Measurements from ENCODE around the gene KRTAP5-2.
"Not testable (repeated sequence)": the region's sequence is repeated elsewhere in the genome, so short reads cannot be mapped to it uniquely, and the experiment has no call there.

Gene KRTAP5-2, protein sequence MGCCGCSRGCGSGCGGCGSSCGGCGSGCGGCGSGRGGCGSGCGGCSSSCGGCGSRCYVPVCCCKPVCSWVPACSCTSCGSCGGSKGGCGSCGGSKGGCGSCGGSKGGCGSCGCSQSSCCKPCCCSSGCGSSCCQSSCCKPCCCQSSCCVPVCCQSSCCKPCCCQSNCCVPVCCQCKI

DNA sequence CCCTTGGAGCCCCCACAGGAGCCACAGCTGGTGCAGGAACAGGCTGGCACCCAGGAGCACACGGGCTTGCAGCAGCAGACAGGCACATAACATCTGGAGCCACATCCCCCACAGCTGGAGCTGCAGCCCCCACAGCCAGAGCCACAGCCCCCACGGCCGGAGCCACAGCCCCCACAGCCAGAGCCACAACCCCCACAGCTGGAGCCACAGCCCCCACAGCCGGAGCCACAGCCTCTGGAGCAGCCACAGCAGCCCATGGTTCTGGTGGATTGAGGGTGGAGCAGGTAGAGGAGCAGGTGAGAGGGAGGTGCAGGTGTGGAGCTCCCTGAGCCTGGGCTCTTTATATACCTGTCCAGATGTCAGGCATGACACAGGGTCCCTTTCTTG is at the start of gene KRTAP5-2:
Gene KRTAP5-2 (minus strand): TSS at position 301 of the 387 bp plus-strand sequence. CDS start 44 bp downstream, at position 257.
- DNase-seq = no peak

DNA sequence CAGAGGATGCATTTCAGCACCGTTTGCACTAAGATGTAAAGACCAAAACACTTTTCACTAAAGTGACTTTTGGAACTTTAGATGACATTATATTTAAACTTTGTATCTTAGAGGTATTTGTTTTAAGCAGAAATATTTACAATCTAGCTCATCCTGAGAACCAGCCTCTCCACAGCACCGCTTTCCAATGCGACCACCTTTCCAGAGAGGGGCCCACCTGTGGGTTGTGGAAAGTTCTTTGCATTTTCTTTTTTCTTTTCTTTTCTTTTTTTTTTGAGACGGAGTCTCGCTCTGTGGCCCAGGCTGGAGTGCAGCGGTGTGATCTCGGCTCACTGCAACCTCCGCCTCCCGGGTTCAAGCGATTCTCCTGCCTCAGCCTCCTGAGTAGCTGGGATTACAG is 48.4 kb upstream of the KRTAP5-2 start:
- DNase-seq = not testable (repeated sequence)

DNA sequence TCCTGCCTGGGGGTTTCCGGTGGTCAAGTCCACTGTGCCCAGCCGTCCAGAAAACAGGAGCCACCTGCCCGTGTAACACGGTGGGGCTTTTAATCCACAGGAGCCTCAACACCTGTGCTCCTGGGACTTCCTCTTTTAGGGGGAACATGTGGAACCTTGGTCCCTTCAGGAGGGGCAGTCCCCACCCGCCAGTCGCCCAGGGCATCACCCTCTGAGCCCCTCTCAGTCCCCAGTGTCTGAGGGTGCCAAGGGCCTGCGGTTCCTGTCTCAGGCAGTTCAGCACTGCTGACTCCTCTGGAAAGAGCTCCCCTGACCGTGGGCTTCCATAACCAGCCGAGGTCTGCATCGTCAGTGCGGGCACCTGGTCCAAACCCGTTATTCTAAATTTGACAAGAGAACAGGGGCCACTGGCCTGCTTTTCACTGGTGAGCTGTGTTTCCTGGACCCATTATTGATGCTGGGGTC is 47.3 kb upstream of the KRTAP5-2 start:
- DNase-seq = no peak

DNA sequence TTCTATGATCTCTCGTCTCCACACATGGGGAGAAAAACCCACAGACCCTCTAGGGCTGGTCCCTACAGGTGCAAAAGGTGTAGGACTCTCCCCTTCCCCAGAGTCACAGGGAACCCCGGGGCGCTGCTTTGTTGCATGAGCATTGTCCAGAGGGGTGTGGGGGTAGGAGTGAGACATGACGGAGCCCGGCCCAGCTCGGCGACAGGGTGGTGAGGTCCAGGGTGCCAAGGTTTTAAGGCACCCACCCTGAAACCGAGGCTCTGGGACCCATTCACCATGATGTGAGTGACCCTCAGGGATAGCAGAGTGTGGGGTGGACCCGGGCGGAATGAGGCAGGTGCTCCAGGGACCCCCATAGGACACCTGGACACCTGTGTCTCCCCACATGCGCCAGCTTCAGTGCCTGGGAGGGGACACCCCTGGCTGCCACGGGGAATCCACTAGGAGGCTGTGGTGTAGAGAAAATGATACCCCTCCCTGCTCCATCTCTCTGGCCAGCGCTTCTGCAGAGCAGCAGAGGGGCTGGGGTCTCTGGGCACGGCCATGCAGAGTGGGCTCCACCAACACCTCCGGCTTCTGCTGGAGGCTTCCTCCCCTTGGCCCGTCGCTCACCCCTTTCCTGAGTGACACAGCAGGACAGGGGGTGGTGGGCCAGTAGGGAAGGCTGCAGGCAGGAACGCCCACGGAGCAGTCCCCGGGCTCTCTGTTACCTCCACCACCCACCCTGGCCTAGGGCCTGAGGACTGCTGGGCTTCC is 46.7 kb upstream of the KRTAP5-2 start:
- DNase-seq = no peak

DNA sequence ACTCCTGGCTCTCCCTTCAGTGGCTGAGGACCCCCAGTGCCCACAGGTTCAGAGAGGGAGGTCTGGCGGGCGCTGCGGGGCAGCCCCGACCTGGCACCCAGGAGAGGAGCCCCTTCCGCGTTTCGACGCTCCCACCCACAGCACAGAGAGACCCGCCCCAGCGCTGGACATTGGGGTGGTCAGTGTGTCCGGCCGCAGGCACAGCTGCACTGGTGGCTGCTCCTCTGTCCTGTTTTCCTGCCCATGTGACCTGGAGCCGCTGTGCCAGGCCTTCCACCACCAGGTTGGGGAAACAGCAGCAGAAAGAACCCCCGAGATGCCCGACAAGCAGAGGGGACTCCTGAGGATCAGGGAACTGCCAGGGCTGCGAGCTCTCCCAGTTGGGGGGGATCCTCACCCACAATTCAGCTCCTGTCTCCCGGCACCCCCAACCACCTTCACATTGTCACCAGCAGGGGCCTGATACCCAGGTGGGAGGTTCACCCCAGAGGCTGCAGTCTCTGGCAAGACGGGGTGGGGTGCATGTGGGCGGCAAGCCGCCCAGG is 45.1 kb upstream of the KRTAP5-2 start:
- DNase-seq = no peak

DNA sequence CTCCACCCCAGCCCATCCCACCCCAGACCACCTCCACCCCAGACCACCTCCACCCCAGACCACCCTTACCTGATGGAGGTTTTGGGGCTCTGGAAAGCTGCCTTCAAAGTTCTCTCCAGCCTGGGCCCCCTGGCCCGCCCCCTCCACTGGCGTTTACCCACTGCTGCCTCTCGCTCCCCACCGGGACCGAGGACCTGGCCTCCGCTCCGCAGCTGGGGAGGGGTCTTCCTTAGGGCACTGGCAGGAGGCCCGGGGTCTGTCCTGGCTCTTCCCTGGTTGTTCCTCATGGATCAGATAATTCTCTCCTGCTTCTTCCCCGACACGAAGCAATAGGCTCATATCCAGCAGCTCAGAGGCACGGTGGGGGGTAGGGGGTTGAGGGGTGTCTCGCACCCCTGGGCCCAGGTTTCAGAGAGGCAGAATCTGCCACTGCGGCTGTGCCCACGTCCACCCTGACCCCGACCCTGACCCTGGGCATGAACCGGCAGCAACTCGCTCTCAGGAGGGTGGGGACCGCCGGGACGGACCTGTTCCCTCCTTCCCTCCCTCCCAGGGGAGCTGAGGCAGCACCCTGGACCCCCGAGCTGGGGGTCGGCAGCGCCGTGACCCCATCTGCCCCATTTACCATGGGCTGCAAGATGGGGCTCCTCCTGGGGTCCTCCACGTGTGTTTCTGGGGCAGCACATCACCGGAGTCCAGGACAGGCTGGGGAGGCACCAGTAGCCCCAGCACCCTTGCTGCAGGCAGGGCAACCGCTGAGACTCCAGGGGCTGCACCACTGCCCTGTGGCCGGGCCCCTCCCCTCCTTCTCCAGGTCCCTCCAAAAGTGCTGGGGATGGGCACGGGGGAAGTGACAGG is 44.4 kb upstream of the KRTAP5-2 start:
- no peak for DNase-seq

DNA sequence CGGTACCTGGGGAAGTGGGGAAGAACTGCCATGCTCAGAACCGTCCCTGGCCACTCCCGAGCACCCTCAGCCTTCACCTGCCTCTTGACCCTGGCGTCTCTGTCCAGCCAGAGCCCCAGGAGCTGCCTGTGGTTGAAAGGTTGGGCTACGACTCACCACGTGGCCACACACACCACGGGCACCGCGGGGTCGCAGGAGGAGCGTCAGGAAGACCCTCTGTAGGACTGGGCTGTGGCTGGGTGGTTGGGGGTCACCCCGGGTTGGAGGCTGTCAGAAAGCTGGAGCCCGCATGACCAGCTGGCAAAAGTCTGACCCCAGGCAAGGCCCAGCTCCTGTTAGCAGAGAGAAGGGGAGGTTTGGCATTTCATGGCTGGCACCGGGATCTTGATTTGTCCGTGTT is 43.0 kb upstream of the KRTAP5-2 start:
- DNase-seq = no peak

DNA sequence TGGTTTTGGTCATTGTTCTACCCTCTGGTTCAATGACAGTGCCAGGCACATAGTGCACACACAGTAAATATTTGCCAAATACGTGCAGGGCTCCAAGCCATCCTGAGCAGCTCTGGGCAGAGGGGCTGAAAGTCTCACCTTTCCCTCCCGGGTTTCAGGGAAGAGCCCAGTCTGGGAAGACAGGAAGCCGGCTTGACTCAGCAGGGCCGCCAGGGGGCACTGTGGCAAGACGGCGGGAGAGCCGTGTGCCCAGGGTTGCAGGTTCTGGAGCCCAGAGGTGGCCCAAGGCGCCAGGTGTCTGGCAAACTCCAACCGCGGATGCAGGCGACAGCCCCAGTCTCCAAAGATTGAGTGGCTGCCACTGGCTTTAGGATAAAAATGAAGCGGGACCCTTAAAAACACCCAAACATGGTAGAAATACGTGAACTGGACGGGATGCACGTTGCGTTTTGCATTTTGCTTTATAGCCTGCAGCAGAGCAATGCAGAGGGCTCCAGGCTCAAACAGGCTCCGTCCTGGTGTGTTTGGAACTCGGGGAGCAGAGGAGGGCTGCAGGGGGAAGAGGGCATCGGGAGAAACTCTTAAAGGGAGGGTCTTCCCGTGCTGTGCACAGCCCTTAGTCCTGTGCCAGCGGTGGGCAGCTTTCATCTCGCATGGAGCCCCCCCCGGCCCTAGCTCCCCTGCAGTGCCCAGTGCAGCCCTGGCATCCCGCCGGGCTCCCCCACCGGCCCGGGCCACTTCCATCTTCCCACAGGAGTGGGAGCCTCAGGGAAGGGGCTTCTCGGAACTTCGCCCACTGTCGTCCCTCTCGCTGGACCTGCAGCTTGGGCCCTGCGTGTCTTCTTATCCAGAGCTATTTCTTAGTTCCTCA is 42.2 kb upstream of the KRTAP5-2 start:
- no peak for DNase-seq

DNA sequence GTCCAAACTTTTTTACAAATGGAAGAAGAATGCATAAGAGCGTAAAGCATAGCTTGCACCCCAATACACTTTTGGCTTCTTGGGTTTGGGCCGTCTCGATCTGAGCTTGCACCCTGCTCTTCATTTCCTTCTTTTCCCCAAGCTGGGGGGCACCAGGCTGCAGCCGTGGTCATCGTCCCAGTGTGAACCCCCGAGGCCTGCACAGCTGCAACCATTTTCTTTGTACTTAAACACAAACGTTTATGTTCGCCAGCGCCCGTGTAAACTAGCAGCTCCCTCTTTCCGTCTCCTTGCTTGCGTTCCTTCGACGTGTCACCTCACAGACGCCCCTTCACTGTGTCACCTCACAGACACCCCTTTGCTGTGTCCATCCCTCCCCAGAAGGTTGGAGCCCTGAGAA is 41.6 kb upstream of the KRTAP5-2 start:
- DNase-seq = no peak

DNA sequence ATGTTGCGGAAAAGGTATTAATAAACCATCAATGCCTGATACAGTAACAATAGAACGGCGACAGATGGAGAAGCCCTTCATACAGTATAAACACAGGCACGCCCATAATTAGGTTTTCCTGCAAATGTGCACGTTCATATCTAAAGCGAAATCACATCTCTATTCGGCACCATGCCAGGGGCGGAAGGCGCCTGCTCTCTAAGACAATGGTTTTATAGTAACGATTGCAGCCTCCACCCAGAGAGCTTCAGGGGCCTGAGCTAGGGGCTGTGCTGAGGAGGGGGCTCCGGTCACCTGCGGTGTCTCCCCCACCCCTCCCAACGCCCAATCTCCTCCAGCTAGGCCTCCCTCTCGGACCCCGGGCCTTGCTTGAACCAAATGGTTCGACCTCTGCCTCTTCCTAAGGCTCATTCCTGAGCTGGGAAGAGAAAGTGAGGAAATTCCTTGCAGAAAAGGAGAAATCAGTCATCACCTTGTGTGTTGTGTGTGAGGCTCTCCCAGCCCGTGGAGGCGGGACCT is 41.1 kb upstream of the KRTAP5-2 start:
- DNase-seq = no peak

DNA sequence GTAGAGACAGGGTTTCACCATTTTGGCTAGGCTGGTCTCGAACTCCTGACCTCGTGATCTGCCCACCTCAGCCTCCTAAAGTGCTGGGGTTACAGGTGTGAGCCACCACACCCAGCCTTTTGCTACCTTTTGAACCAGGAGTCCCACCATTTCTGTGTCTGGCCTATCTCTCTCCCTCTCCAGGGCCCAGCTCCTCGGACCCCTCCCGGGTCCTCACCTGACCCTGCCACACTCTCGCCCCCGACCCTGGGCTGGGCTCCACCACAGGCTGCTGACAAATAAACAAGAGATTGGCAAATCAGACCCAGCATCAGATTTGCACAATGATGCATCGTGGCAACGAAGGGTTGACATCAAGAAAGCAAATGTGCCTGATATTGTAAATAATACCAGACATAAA is 40.2 kb upstream of the KRTAP5-2 start:
- no peak for DNase-seq

DNA sequence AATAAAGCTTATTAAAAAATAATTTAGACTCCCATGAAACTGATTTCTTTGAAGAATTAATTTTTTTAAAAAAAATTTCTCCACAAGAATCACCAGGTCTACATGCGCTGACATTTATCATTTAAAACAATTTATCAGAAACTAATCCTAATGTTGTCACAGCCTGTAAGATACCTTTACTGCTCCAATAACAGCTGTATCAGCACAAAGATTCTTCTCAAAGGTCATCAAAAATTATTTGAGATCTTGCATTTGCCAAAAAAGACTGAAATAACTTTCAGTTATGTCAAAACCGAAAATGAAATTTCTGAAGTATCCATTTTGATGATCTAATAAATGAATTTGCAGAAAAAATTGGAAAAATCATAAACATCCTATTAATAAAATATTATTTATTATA is 39.5 kb upstream of the KRTAP5-2 start:
- DNase-seq = no peak

DNA sequence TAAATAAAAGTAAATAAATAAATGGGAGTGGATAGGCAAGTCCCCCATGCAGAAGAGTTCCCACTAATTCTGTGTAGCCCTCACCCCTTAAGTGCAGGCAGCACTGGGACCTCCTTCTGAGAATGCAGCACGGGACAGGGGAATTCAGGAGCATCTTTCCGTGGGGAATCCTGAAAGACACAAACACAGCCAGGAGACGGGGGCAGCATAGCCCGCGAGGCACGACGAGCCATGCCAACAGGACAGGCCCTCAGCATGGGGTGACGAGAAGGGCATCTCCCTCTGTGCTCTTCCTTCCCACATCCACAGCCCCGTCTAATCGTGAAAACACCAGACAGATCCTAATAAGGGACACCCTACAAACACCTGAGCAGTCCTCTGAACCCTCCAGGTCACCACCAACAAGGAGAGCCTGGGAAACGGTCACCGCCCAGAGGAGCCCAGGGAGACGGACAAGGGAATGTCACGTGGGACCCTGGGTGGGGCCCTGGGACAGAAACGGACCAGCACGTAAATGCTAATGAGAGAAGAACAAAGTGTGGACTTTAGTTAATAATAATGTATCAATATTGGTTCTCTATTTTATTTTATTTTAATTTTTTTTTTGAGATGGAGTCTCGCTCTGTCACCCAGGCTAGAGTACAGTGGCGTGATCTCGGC is 38.3 kb upstream of the KRTAP5-2 start:
- DNase-seq = no peak

DNA sequence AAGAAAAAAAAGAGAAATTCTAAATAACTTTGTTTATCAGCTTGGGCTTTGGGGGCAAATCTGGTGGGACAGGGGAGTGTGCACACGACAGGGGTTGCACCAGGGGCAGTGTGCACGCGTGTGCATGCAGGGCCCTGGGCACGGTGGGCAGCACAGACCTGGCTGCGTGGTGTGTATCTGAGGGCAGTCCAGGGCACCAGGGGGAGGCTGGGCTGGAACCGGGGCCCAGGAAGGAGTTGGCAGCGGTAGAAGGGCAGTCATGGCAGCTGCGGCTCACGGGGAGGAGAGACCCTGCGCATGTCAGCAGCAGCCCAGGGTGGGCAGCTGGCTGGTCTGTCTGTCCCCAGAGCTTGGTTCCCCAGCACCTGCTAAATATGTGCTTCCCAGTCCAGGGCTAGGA is 35.8 kb upstream of the KRTAP5-2 start:
- DNase-seq = no peak

DNA sequence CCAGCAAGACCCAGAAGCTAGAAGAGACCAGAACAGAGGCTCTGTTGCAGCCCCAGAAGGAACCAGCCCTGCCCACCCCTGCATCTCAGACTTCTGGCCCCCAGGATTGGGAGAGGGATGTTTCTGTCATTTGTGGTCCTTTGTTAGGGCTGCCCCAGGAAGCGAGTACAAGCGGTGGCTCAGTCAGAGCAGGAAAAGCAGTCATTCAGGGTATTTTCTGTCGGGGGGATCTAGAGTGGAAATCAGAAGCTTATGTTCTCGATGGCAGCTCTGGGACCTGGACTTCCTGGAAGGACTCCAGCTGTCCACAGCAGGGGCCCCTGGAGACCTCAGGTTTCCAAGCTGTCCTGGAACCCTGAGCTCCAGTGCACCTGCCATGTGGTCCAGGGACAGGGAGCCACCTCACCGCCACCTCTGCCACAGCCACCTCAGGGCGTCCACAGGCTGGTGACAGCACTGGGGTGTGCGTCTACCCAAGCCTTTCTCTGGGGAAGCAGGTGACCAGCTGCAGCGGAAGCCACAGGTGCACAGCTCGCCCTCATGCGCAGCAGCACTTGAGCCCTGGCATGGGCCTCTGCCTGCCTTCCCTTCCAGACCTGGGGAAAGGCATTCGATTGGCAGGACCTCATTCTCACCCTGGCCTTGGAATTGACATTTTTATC is 34.1 kb upstream of the KRTAP5-2 start:
- no peak for DNase-seq

DNA sequence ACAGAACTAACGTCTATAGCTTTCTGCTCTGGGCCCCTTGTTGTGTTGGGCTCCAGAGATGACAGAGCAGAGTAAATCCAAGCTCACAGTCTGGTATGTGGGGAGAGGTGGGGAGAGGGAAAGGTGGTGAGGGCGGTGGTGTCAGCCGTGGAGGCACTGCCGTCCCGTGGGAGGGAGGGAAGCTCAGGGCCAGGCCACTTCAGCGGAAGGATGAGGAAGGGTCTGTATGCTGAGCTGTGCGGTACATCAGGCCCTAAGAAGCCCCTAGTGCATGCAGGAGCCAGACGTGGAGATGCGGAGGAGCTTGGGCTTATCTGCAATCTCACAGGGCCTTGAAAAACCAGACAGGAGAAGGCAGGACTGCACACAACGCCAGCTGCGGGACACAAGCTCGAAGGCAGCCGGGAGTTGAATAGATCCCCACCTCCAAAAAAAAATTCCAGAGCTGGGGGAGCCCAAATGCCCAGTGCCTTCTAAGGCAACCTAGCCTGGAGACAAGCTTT is 33.0 kb upstream of the KRTAP5-2 start:
- DNase-seq = no peak

DNA sequence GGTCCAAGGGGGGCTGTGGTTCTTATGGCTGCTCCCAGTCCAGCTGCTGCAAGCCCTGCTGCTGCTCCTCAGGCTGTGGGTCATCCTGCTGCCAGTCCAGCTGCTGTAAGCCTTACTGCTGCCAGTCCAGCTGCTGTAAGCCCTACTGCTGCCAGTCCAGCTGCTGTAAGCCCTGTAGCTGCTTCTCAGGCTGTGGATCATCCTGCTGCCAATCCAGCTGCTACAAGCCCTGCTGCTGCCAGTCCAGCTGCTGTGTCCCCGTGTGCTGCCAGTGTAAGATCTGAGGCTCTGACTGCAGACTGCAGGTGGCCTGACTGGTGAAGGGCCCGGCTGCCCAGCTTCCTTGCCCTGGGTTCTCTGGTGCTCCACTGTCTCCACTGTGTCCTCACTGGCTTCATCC is 32.2 kb upstream of the KRTAP5-2 start:
- DNase-seq = no peak

DNA sequence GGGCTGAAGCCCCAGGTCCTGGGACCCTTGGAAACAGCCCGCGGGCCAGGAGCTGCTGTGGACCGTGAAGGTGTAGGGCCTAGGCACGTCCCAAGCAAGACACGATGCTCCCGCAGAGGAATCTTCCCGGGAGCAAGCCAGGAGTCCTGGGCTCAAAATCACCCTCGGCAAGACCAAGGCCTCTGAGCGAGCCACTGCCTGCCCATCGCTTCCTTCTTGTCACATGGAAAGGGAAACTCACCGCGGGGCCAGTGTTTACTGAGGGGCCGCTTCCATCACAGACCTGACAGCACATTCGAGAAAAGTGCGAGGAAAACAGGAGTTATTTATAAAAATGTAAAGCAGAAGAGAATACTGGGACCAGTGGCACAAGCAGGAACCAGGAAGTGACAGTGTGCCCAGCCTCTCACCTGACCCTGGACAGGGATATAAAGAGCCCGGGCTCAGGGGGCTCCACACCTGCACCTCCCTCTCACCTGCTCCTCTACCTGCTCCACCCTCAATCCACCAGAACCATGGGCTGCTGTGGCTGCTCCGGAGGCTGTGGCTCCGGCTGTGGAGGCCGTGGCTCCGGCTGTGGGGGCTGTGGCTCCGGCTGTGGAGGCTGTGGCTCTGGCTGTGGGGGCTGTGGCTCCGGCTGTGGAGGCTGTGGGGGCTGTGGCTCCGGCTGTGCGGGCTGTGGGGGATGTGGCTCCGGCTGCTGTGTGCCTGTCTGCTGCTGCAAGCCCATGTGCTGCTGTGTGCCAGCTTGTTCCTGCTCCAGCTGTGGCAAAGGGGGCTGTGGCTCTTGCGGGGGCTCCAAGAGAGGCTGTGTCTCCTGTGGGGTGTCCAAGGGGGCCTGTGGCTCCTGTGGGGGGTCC is 31.5 kb upstream of the KRTAP5-2 start, which contains the start of gene KRTAP5-5:
Gene KRTAP5-5 (plus strand): TSS at position 450 of the 860 bp plus-strand sequence. CDS start 66 bp downstream, at position 516.
- no peak for DNase-seq

DNA sequence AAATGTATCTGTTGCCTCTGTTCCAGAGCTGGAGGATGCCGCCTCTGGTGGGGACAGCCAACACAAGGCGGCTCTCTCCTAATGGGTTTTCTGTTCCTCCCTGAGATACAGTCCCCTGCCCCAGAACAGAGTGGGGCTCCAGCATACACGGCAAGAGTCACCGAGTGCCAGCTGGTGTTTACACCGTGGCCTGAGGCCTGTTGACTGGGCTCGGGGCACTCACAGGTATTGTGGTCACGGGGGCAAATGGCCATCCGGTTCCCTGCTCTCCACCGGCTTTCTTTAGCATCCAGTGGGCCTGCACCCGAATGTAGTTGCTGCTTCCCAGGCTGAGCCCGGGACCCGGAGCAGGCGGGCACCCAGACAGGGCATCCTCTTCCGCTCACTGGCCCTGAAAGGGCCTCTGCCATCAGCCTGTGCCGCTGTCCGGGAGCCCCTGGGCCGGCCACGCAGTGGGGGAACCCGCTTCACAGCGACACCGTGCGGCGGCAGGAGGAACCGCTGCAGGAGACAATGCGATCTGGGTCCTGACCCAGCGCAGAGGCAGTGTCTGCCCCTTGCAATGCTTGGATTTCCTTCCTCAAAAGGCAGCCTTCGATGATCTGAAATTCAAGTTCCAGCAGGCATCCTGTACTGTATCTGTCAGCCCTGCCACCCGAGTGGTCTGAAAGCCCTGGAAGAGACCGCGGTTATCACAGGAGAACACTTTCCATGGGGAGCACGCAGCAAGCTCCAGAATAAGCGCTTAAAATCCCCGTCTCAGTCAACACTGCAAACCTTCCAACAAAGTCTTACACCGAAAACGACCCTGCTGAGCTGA is 30.6 kb upstream of the KRTAP5-2 start:
- DNase-seq = peak; percentile 61
